ENCODE data around the gene ASTE1. TPM values are rescaled to one million over a fixed set of nuclear protein-coding genes. Genes with fewer than 3 reads are reported as not detected.
"Not testable (repeated sequence)": the region's sequence is repeated elsewhere in the genome, so short reads cannot be mapped to it uniquely, and the experiment has no call there.

Gene ASTE1
- polyA plus RNA-seq (ENCODE audit: insufficient read depth in 1 of 5, insufficient read length in 5 of 5, low replicate concordance in 1 of 5) = 10 to 100 TPM; 11.6 to 17.1 (median 14.4) TPM
- long read RNA-seq, donor 1, partial matches to known transcripts = 10 of 13 reads
- long read RNA-seq, donor 1, other reads (novel, unspliced or antisense) = 0 of 13 reads
- long read RNA-seq, donor 2, partial matches to known transcripts = 0 of 2 reads
- long read RNA-seq, donor 2, other reads (novel, unspliced or antisense) = 0 of 2 reads
- long read RNA-seq, donor 3, partial matches to known transcripts = 0 of 1 reads
- long read RNA-seq, donor 3, other reads (novel, unspliced or antisense) = 0 of 1 reads
- long read RNA-seq, donor 4 = 0 reads
- long read RNA-seq, donor 5, partial matches to known transcripts = 10 of 13 reads
- long read RNA-seq, donor 5, other reads (novel, unspliced or antisense) = 0 of 13 reads
- long read RNA-seq, donor 6, partial matches to known transcripts = 7 of 9 reads
- long read RNA-seq, donor 6, other reads (novel, unspliced or antisense) = 0 of 9 reads
- long read RNA-seq, donor 7, partial matches to known transcripts = 17 of 18 reads
- long read RNA-seq, donor 7, other reads (novel, unspliced or antisense) = 0 of 18 reads
- long read RNA-seq, donor 8, partial matches to known transcripts = 0 of 1 reads
- long read RNA-seq, donor 8, other reads (novel, unspliced or antisense) = 0 of 1 reads

- peak; percentile 90 to 91 for DNase-seq
Measured at GRCh38 chr3:131026321-131027151, at the start of gene ASTE1, which contains the start of gene NEK11. ASTE1 (minus strand) TSS chr3:131026825; CDS start chr3:131025306, 1,519 bp downstream. NEK11 (plus strand) TSS chr3:131026877; CDS start chr3:131029709, 2,832 bp downstream.

GRCh38 chr3:131075632-131076328, 49.2 kb upstream of the ASTE1 start:
- no peak for DNase-seq

GRCh38 chr3:131072845-131073244, 46.2 kb upstream of the ASTE1 start:
- no peak for DNase-seq

- DNase-seq = no peak
Measured at GRCh38 chr3:131072099-131072559, 45.5 kb upstream of the ASTE1 start.

- no peak for DNase-seq
Measured at GRCh38 chr3:131067983-131068382, 41.4 kb upstream of the ASTE1 start.

- no peak for DNase-seq
Measured at GRCh38 chr3:131053043-131053859, 26.6 kb upstream of the ASTE1 start.

GRCh38 chr3:131050001-131050400, 23.4 kb upstream of the ASTE1 start:
- DNase-seq = no peak

- DNase-seq = no peak
Measured at GRCh38 chr3:131048030-131048429, 21.4 kb upstream of the ASTE1 start.

GRCh38 chr3:131047582-131047981, 21.0 kb upstream of the ASTE1 start:
- no peak for DNase-seq

- not testable (repeated sequence) for DNase-seq
Measured at GRCh38 chr3:131042271-131042985, 15.8 kb upstream of the ASTE1 start.

- no peak for DNase-seq
Measured at GRCh38 chr3:131038326-131038725, 11.7 kb upstream of the ASTE1 start.

GRCh38 chr3:131036986-131037385, 10.4 kb upstream of the ASTE1 start:
- no peak for DNase-seq

- no peak for DNase-seq
Measured at GRCh38 chr3:131036200-131036816, 9.7 kb upstream of the ASTE1 start.

GRCh38 chr3:131033480-131034080, 7.0 kb upstream of the ASTE1 start:
- DNase-seq = peak in 1 of 2 donors; percentile 27

- no peak for DNase-seq
Measured at GRCh38 chr3:131031660-131032059, 5.0 kb upstream of the ASTE1 start.

- no peak for DNase-seq
Measured at GRCh38 chr3:131028844-131029243, 2.2 kb upstream of the ASTE1 start.

- DNase-seq = no peak
Measured at GRCh38 chr3:131025539-131025938, 1.1 kb downstream of the ASTE1 start.

GRCh38 chr3:131020122-131020693, 6.4 kb downstream of the ASTE1 start:
- DNase-seq = no peak
